Measurements from ENCODE around the gene LSM3.

- TF ChIP-seq, protein P1, sequence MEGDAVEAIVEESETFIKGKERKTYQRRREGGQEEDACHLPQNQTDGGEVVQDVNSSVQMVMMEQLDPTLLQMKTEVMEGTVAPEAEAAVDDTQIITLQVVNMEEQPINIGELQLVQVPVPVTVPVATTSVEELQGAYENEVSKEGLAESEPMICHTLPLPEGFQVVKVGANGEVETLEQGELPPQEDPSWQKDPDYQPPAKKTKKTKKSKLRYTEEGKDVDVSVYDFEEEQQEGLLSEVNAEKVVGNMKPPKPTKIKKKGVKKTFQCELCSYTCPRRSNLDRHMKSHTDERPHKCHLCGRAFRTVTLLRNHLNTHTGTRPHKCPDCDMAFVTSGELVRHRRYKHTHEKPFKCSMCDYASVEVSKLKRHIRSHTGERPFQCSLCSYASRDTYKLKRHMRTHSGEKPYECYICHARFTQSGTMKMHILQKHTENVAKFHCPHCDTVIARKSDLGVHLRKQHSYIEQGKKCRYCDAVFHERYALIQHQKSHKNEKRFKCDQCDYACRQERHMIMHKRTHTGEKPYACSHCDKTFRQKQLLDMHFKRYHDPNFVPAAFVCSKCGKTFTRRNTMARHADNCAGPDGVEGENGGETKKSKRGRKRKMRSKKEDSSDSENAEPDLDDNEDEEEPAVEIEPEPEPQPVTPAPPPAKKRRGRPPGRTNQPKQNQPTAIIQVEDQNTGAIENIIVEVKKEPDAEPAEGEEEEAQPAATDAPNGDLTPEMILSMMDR (IDR thresholded peaks at IDR 0.05), result no peak
- no peak for TF ChIP-seq POLR2A (IDR thresholded peaks at IDR 0.05)
- TF ChIP-seq POLR2AphosphoS5 (IDR thresholded peaks at IDR 0.05), result no peak
These were observed 67.2 kb downstream of the LSM3 start for GRCh38 chr3:14245822-14246221.

Data from sigmoid colon (tissue), 4 donors.